WTC11 (cell line): ENCODE data around the gene PDGFRB. TPM values are rescaled to one million over a fixed set of nuclear protein-coding genes. Genes with fewer than 3 reads are reported as not detected.

Experiments used
- ATAC-seq: fragments of 200-7000 bp; cut with Tn5 transposase; 2 replicates; pipeline ENCODE4 v1.10.0; 2021; ENCODE audit warnings: mild to moderate bottlenecking, moderate library complexity
- CTCF ChIA-PET: fragments of 300-600 bp; sonication (Branson Sonifier 250); formaldehyde crosslinking; loops from one replicate; lab custom pipeline; 2021; ENCODE audit warnings: antibody characterized with exemption; lab: Charles Lee
- POLR2A ChIA-PET: fragments of 350-600 bp; sonication (Branson Sonifier 250); formaldehyde crosslinking; loops from one replicate; lab custom pipeline; 2021; ENCODE audit warnings: antibody characterized with exemption; lab: Charles Lee
- DNase-seq: peaks from one replicate; pipeline ENCODE4 v3.0.0; 2021; ENCODE audit warnings: low spot score
- H3K27ac Mint-ChIP-seq: 2 replicates; pipeline ENCODE4 v1.8.0; 2021; ENCODE audit warnings: mixed read lengths
- H3K27me3 Mint-ChIP-seq: 2 replicates; pipeline ENCODE4 v1.8.0; 2021; ENCODE audit warnings: low read depth, mild to moderate bottlenecking, moderate library complexity, mixed read lengths
- H3K36me3 Mint-ChIP-seq: 2 replicates; pipeline ENCODE4 v1.8.0; 2021; ENCODE audit warnings: mixed read lengths
- H3K4me1 Mint-ChIP-seq: 2 replicates; pipeline ENCODE4 v1.8.0; 2022; ENCODE audit warnings: mixed read lengths
- H3K4me3 Mint-ChIP-seq: 2 replicates; pipeline ENCODE4 v1.8.0; 2021; ENCODE audit warnings: mild to moderate bottlenecking, moderate library complexity, mixed read lengths
- H3K9me3 Mint-ChIP-seq: 2 replicates; pipeline ENCODE4 v1.8.0; 2021; ENCODE audit warnings: mixed read lengths
- AFF4 ChIP-seq: sonication (generic); formaldehyde crosslinking; IDR thresholded peaks from 2 replicates; pipeline ENCODE4 v1.8.1; 2023; ENCODE audit warnings: mild to moderate bottlenecking, missing genetic modification reagents, borderline replicate concordance
- CTCF ChIP-seq: fragments of 200-600 bp; IDR thresholded peaks from 2 replicates; pipeline ENCODE4 v1.8.0; 2022; ENCODE audit warnings: antibody characterized with exemption
- FOXJ3 ChIP-seq: sonication (generic); formaldehyde crosslinking; IDR thresholded peaks from 2 replicates; pipeline ENCODE4 v1.9.0; 2021; ENCODE audit warnings: missing genetic modification reagents, mild to moderate bottlenecking, borderline replicate concordance
- FOXK1 ChIP-seq: sonication (generic); formaldehyde crosslinking; IDR thresholded peaks from 2 replicates; pipeline ENCODE4 v1.8.0; 2022; ENCODE audit warnings: mild to moderate bottlenecking, moderate library complexity, missing genetic modification reagents
- GTF2I ChIP-seq: fragments of 250-450 bp; sonication (Bioruptor Pico); conservative IDR thresholded peaks from 2 replicates; pipeline ENCODE4 v1.4.0; 2021; ENCODE audit warnings: mild to moderate bottlenecking
- HMGA2 ChIP-seq: fragments of 250-450 bp; sonication (Bioruptor Pico); IDR thresholded peaks from 2 replicates; pipeline ENCODE4 v1.4.0; 2021; ENCODE audit warnings: mild to moderate bottlenecking, moderate library complexity
- IRF2 ChIP-seq: sonication (generic); formaldehyde crosslinking; IDR thresholded peaks from 2 replicates; pipeline ENCODE4 v1.8.0; 2022; ENCODE audit warnings: low read depth, missing genetic modification reagents, borderline replicate concordance
- MYBL2 ChIP-seq: sonication (generic); formaldehyde crosslinking; IDR thresholded peaks from 2 replicates; pipeline ENCODE4 v1.8.1; 2023; ENCODE audit warnings: mild to moderate bottlenecking, moderate library complexity, missing genetic modification reagents
- NR2C2 ChIP-seq: sonication (generic); formaldehyde crosslinking; IDR thresholded peaks from 2 replicates; pipeline ENCODE4 v1.8.0; 2022; ENCODE audit warnings: mild to moderate bottlenecking, missing genetic modification reagents
- PRDM15 ChIP-seq: sonication (generic); formaldehyde crosslinking; IDR thresholded peaks from 2 replicates; pipeline ENCODE4 v1.8.0; 2022; ENCODE audit warnings: missing genetic modification reagents
- SOX15 ChIP-seq: fragments of 250-450 bp; sonication (Bioruptor Pico); IDR thresholded peaks from 2 replicates; pipeline ENCODE4 v1.9.0; 2021; ENCODE audit warnings: mild to moderate bottlenecking
- SP1 ChIP-seq: sonication (generic); formaldehyde crosslinking; conservative IDR thresholded peaks from 2 replicates; pipeline ENCODE4 v1.8.1; 2022; ENCODE audit warnings: missing genetic modification reagents
- STAT6 ChIP-seq: sonication (generic); formaldehyde crosslinking; conservative IDR thresholded peaks from 2 replicates; pipeline ENCODE4 v1.8.1; 2023; ENCODE audit warnings: mild to moderate bottlenecking, low read depth, missing genetic modification reagents, moderate library complexity
- TP53 ChIP-seq: sonication (generic); formaldehyde crosslinking; IDR thresholded peaks from 2 replicates; pipeline ENCODE4 v1.8.1; 2023; ENCODE audit warnings: mild to moderate bottlenecking, missing genetic modification reagents
- ZNF281 ChIP-seq: sonication (generic); formaldehyde crosslinking; IDR thresholded peaks from 2 replicates; pipeline ENCODE4 v1.8.0; 2023; ENCODE audit warnings: mild to moderate bottlenecking, missing genetic modification reagents
- ZNF423 ChIP-seq: fragments of 250-450 bp; sonication (Bioruptor Pico); IDR thresholded peaks from 2 replicates; pipeline ENCODE4 v2.1.2; 2022; ENCODE audit warnings: mild to moderate bottlenecking, moderate library complexity
- ZSCAN18 ChIP-seq: fragments of 250-450 bp; sonication (Bioruptor Pico); IDR thresholded peaks from 2 replicates; pipeline ENCODE4 v2.1.2; 2022; ENCODE audit warnings: mild to moderate bottlenecking, moderate library complexity
- total RNA-seq: library from RNA; stranded (reverse); gene quantifications from 3 replicates; pipeline ENCODE4 v1.2.3, GENCODE V29; 2021

Gene PDGFRB
- total RNA-seq, 1 experiment from 2014 or later: 5.1 TPM

- TF ChIP-seq HMGA2 (CRISPR knock-in tag) (no peak), FOXK1 (no peak), AFF4 (CRISPR knock-in tag) (no peak), PRDM15 (CRISPR knock-in tag) (no peak), GTF2I (CRISPR knock-in tag) (no peak), FOXJ3 (CRISPR knock-in tag) (no peak), ZSCAN18 (CRISPR knock-in tag) (no peak), IRF2 (CRISPR knock-in tag) (no peak), SP1 (no peak), CTCF (no peak), TP53 (CRISPR knock-in tag) (no peak), MYBL2 (CRISPR knock-in tag) (no peak)
- CTCF ChIA-PET: interaction anchor here (0.8 to 1.5 kb wide), 2 partner anchors 24 to 70 kb away, joined by 3 read pairs; no protein-coding TSS in a partner anchor
- no peaks in the 10 kb centered on the region for H3K36me3 Mint-ChIP-seq
- H3K9me3 Mint-ChIP-seq: no peaks in the 10 kb centered on the region
- no peaks in the 10 kb centered on the region for H3K27me3 Mint-ChIP-seq
- ATAC-seq (no peak), DNase-seq (no peak)
- H3K27ac Mint-ChIP-seq: no peak overlapping the region
- H3K4me3 Mint-ChIP-seq: no peak overlapping the region
- POLR2A ChIA-PET: no interaction called here
- 0 out of 2 replicates have a peak, but pooled peaks cover 2% of the 10 kb centered on the region for H3K4me1 Mint-ChIP-seq
Observed at GRCh38 chr5:150105928-150106615, 49.6 kb downstream of the PDGFRB start.

GRCh38 chr5:150104550-150104870, 51.1 kb downstream of the PDGFRB start:
- peaks cover 1% of the 10 kb centered on the region for H3K9me3 Mint-ChIP-seq
- H3K4me1 Mint-ChIP-seq: no peaks in the 10 kb centered on the region
- no peak overlapping the region for H3K27ac Mint-ChIP-seq
- H3K4me3 Mint-ChIP-seq: no peak overlapping the region
- no peaks in the 10 kb centered on the region for H3K36me3 Mint-ChIP-seq
- H3K27me3 Mint-ChIP-seq: no peaks in the 10 kb centered on the region
- no peak for ATAC-seq
- POLR2A ChIA-PET: no interaction called here
- CTCF ChIA-PET: no interaction called here
- no peak for DNase-seq
- TF ChIP-seq ZNF423 (CRISPR knock-in tag) (no peak), ZNF281 (CRISPR knock-in tag) (no peak), STAT6 (no peak), SOX15 (no peak), NR2C2 (no peak)
